Germinal center (tissue), 1 donor: ENCODE results near the gene CALD1.

ENCODE experiments used
- DNase-seq: peaks from one replicate; pipeline ENCODE4 v3.0.0; 2012; ENCODE audit warnings: mixed read lengths, low spot score

Gene CALD1

GRCh38 chr7:134761266-134761665, 18.2 kb upstream of the CALD1 start:
- DNase-seq = no peak

DNA sequence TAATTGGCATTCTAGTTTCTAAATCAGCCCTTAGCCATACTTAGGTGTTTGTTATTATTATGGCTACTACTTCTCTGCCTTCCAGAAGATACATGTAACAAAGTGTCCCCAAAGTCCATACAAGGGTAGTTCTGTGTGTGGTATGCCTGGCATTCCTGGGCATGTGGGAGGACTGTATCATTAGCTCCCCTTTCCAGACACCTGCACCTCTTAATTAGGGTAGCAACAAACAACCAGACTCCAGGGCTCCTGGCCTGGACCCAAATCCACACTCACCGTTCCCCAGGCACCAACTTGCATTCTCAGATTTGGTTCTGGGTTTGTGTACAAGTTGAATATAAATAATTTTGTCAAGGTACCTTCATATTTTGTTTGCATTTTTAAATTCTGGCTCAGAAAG, 15.5 kb upstream of the CALD1 start:
- no peak for DNase-seq

GRCh38 chr7:134764365-134764764, 15.1 kb upstream of the CALD1 start:
- DNase-seq = no peak

- peak; percentile 32 for DNase-seq
Observed at GRCh38 chr7:134766779-134767519, 12.5 kb upstream of the CALD1 start.

GRCh38 chr7:134767520-134768168, 11.8 kb upstream of the CALD1 start:
- peak; percentile 47 for DNase-seq

- DNase-seq = no peak
Observed at GRCh38 chr7:134768243-134768642, 11.2 kb upstream of the CALD1 start.

GRCh38 chr7:134770676-134771075, 8.8 kb upstream of the CALD1 start:
- no peak for DNase-seq

GRCh38 chr7:134771111-134771510, 8.3 kb upstream of the CALD1 start:
- DNase-seq = no peak

DNA sequence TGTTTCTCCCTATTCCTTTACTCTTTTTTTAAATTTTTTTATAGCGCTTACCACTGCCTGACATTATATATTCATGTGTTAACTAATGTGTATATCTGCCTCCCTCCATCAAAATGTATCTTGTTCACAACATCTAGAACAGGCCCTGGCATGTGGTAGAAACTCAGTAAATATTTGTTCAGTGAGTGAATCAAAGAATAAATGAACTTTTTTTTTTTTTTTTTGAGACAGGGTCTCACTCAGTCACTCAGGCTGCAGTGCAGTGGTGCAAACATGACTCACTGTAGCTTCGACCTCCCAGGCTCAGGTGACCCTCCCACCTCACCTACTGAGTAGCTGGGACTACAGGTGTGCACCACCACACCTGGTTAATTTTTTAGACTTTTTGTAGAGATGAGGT, 7.5 kb upstream of the CALD1 start:
- no peak for DNase-seq

- DNase-seq = no peak
Observed at GRCh38 chr7:134772401-134772800, 7.0 kb upstream of the CALD1 start.

GRCh38 chr7:134773164-134773563, 6.3 kb upstream of the CALD1 start:
- DNase-seq = no peak

- DNase-seq = no peak
Observed at GRCh38 chr7:134774119-134774518, 5.3 kb upstream of the CALD1 start.

DNA sequence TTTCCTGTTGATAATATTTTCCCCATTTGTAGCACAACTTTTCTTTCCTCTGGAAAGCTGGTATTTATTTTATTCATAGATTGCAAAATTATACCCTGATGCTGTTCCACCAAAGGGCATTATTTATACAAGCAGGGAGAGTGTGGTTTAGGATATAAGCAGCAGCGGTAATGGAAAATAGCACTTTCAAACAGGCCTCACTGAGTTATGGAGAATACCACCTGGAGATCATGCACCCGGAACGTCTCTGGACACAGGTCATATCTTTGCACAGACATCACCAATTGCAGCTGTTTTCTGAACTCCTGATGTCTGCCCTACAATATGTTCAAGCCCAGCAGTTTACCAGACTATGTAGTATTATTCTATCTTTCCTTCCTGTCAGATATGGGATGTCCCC, 2.0 kb upstream of the CALD1 start:
- no peak for DNase-seq

- no peak for DNase-seq
Observed at GRCh38 chr7:134777908-134778580, 1.4 kb upstream of the CALD1 start.

DNA sequence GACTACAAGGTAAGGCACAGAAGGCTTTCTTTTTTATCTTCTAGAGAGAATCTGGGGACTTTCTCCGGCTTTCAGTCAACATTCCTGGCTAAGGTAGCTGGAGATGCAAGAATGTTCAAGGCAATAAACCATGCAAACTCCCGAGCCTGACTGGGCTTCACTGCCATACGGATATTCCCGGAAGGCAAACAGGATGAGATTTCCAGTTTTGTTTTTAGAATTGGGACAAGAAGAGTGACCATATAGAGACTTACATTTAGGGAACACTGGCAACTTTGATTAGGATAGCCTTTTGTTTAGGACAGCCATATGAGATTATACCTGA, 269 bp downstream of the CALD1 start:
- no peak for DNase-seq

GRCh38 chr7:134780166-134780828, 863 bp downstream of the CALD1 start:
- no peak for DNase-seq

GRCh38 chr7:134781171-134781570, 1.7 kb downstream of the CALD1 start:
- DNase-seq = no peak

GRCh38 chr7:134782121-134782623, 2.7 kb downstream of the CALD1 start:
- DNase-seq = no peak

- no peak for DNase-seq
Observed at GRCh38 chr7:134783294-134784069, 4.0 kb downstream of the CALD1 start.

DNA sequence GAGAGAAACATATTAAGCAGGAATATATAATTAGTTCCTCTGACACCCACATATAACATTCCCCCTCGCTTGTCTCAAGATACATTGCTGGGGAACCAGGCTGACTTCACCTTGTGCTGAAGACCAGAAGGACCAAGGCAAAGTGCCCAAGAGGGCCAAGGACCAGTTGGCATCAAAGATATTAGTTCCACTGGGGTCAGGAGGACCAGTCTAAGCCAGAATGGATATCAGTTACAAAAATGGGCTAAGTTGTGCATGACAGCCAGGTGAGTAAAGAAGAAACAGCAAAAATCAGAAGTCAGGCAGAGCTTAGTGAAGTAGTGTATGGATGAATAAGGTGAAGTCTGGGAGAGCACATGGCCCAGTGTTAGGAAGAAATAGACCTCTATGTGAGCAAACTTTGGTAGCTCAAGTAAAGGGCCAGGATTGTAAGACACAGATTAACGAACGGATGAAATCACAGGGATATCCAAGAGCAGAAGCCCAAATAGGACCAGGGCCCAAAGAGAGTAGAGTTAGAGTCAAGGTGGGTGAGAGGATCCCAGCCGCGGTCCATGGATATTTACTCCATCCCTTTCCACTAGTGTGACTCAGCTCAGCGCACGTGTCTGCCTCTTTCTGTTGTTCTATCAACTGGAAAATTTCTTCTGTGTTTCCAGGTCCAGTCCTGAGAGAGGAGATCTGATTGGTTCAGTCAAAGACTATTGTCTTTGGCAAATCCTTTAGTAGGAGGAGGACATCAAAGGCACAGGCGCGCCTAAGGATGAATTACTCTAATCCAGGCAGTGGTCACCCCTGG, 5.0 kb downstream of the CALD1 start:
- DNase-seq = no peak

DNA sequence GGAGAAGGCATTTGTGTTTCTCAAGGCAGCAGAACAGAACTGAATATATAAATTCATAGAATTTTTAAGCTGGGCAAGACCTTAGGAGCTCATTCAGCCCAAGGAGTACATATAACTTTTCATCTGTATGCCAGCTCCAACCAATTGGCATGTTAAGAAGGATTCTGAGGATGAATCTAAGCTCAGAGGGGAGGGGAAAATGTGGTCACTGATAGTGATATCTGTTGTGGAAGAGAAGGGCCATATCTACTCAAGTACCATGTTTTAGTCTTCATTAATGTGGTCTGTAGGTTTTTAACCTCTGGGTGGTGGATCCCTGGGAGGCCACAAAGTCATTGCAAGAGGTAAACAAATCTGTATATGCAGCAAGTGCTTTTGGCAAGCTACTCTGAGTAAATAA, 6.4 kb downstream of the CALD1 start:
- DNase-seq = no peak
